Measurements from ENCODE around the gene SHOC2. TPM values are rescaled to one million over a fixed set of nuclear protein-coding genes. Genes with fewer than 3 reads are reported as not detected.

SHOC2 gene
- 10 to 100 TPM; 26.1 to 36.4 (median 30.9) TPM for polyA plus RNA-seq (ENCODE audit: insufficient read length in 10 of 10)
- long read RNA-seq, donor 1, partial matches to known transcripts = 5 of 8 reads
- long read RNA-seq, donor 1, other reads (novel, unspliced or antisense) = 0 of 8 reads
- long read RNA-seq, donor 2, partial matches to known transcripts = 8 of 12 reads
- long read RNA-seq, donor 2, other reads (novel, unspliced or antisense) = 0 of 12 reads
- long read RNA-seq, donor 3 = 0 reads
- long read RNA-seq, donor 4, partial matches to known transcripts = 5 of 9 reads
- long read RNA-seq, donor 4, other reads (novel, unspliced or antisense) = 0 of 9 reads
- long read RNA-seq, donor 5, transcript SHOC2-202 (9 exons, 3,943 nt) = major isoform, 5 of 25 reads
- long read RNA-seq, donor 5, partial matches to known transcripts = 18 of 25 reads
- long read RNA-seq, donor 5, other reads (novel, unspliced or antisense) = 0 of 25 reads
- long read RNA-seq, donor 6, partial matches to known transcripts = 9 of 12 reads
- long read RNA-seq, donor 6, other reads (novel, unspliced or antisense) = 0 of 12 reads
- long read RNA-seq, donor 7, transcript SHOC2-202 (9 exons, 3,943 nt) = major isoform, 7 of 19 reads
- long read RNA-seq, donor 7, partial matches to known transcripts = 11 of 19 reads
- long read RNA-seq, donor 7, other reads (novel, unspliced or antisense) = 0 of 19 reads
- long read RNA-seq, donor 8, partial matches to known transcripts = 0 of 1 reads
- long read RNA-seq, donor 8, other reads (novel, unspliced or antisense) = 0 of 1 reads
- long read RNA-seq, donor 9 = 0 reads

DNA sequence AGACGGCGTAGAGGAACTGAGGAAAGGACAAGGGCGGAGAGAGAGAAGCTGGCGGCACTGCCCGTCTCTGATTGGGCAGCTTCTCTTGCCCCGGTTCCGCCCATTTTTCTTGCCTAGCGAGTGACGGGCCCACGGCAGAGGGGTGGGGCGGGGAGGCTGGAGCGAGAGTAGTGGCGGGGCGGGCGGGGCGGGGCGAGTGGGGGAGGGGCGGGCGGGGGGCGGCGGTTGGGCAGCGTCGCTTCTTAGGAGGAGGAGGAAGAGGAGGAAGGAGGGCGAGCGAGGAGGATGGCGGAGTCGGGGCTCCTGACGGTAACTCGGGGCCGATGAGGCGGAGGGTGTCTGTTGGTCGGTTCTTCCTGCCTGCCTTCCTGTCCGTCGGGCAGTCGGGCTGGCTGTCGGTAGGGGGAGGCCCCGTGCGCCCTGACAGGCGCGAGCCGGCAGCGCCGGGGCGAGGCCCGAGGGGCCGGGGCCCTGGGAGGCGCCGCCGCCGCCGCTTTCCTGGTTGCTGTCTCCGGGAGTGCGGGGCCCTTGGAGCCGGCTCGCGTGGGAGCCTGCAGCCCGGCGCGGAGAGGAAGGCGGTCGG lies at the start of gene SHOC2:
Gene SHOC2 (plus strand): TSS at position 256 of the 583 bp plus-strand sequence. CDS start 44,755 bp downstream, outside the sequence.
- DNase-seq = no peak

DNA sequence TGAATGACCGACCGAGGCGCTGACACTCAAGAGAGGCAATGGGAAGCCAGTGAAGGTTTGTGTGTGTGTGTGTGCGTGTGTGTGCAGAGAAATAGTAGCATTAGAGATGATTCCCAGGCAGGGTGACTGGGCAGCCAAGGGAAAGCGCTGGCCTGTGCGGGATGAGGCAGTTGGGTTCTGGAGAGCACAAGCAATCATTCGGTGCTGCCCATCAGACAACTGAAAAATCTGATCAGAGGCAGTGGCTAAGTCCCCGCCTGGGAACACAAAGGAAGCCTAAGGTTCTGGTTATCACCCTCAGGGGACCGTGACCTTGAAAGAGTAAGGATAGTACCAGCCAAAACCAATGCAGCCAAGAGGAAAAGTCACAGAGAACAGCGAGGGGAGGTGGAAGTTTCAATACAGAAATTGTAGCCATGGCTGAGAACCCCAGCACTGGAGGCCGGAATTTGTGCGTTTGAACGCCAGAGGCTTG lies 48.5 kb upstream of the SHOC2 start:
- DNase-seq = peak in 1 of 3 donors; percentile 53

DNA sequence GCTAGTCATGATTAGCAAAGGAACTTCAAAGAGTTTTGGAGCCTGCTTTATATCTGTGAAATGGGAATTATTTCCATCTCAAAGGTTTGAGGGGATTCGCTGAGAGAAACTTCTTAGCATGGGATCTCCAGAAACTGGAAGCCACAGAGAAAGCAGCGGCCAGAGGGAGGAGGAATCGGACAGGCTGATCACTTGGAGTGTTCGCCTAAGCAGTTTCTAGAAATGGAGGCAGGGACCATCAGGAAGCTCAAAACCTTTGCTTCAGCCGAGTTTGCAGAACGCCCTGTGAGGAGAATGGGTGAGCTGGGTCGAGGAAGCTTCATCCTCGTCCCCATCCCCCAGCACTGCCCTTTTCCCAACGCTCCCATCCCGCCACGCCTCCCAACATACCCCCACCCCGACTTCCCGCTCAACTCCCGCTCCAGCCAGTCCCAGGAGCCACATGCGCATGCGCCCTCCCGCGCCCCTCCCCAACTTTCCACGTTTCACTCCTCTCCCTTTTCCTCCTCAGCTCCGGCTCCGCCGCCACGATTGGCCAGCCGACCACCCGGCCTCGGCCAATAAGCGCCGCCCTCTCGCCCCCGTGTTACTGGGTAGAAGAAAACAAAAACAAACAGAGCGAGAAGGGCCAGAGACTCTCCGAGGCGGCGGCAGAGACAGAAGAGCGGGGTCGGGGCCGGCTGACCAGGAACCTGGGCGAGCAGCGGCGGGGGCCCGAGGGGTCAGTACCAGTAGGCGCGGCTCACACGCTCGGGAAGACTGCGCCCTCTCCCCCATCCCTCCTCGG lies 47.9 kb upstream of the SHOC2 start, which contains the start of gene PDCD4:
Gene PDCD4 (plus strand): TSS at position 631 of the 787 bp plus-strand sequence. CDS start 4,100 bp downstream, outside the sequence.
- DNase-seq = peak; percentile 99 to 100 (median 100)

DNA sequence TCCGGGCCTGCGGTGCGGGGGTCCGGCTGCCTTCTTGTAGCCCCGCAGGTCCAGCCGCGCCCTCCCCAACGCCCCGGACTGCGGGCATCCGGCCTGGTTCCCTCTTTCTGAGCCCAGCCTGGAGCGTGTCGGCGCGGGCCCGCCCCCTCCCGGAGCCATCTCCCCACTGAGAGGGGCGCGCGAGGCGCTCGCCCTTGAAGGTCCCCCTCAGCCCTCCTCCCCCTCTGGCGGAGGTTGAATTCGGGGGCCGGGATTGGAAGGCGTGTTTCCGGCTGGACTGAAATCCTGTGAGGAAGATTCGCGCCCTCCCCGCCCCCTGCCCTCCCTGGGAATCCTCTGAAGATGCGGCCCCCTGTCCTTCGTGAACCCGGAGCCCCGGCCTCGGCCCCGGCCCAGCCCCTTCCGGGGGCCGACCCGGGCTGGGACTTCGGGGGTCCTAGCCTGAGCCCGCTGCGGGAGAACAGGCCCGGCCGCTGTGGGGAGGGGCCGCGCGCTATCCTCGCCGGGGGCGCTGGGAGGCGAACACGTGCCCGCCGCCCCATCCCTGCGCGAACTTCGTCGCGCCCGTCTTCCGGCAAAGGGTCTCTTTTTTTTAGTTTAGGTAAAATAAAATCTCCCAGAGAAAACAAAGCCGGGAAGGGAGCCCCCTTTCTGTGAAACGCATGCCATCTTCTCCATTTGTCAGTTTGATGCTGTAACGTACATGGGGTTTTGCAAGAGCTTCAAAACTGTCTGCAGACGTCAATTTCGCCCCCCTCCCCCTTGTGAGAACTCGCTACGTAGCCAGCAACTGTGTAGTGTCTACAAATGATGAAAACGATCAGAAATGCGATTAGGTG lies 47.0 kb upstream of the SHOC2 start:
- DNase-seq = peak; percentile 87 to 96 (median 89)

DNA sequence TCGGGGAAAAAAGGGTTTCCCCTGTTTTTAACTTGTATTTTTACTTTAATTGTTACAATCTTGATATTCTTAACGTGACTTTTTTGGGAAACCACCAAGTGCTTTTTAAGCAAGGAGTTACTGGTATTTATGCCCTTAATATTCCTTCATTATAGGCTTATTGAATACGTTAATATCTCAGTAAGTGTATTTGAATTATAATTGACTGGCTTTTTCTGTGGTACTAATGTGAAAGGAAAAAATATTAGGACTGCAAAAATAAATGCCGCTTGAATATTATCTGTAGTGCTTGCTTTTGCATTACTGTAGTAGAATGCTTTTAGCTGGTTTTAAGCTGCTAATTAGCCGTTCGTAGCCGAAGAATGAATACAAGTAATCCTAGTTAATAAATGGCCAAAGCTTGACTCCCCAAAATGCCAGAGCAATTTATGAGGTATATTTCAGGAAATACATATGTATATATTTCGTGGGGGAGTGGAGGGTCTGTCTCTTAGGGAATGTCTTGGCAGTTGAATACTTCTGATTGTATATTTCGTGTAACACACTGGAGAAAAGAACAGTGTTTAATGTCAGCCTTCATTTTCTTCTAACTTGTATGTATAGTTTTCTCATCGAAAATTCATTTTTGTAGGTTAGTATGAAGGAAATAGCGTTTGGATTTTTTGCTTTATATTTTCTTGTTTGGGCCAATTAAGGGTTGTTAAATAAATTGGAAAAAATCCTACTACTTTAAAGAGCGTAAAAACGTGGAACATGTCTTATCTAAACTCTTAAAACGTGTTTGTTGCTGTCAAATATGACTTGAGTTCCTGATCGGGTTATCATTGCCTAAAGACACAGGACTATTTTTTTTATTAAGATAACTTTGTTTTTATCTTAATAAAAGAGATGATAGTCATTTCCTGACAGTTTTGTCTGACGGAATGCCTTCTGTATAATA lies 46.1 kb upstream of the SHOC2 start:
- DNase-seq = peak in 1 of 3 donors; percentile 68

DNA sequence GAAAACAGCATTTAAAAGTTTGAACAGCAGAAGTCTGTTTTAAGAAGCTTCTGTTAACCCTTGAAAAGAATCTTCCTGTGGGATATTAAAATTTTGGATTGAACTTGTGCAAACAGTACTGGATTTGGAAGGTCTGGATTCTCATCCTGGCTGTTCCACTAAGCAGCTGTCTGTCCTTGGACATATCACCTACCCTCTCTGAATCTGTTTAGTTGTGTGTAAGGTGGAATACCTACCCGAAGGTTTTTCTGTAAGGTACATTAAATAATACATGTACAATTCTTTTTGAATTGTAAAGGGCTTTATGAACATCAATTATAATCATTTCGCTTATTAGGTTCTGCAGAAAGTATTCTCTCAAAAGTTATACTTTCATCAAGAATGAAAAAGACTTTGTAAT lies 45.5 kb upstream of the SHOC2 start:
- DNase-seq = peak in 1 of 3 donors; percentile 27

DNA sequence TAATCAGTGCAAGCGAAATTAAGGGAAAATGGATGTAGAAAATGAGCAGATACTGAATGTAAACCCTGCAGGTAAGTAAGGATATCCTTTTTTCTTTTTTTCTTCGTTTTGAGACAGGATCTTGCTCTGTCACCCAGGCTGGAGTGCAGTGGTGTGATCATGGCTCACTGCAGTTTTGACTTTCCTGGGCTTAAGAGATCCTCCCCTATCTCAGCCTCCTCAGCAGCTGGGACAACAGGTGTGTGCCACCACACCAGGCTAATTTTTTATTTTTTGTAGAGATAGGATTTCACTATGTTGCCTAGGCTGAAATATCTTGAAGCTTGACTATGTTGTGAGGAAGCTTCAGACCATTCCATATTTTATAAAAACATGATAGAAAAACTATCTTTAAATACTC lies 43.4 kb upstream of the SHOC2 start:
- DNase-seq = no peak

DNA sequence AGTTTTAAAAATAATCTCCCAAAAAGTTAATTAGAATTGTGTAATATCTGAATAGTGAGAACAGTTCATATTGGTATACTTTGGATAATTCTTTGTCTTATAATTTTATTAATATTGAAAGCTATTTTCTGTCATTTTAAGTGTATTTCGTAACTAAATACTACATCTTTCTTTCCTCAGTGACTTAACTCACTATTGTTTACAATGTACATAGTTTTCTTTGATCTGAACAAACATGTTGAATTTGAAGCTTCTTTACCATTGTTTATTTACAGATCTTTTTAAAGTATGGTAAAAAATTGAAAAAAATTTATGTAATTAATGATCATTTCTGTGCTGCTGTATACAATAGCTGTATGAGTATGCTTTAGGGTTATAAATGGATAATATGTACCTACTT lies 42.6 kb upstream of the SHOC2 start:
- no peak for DNase-seq

DNA sequence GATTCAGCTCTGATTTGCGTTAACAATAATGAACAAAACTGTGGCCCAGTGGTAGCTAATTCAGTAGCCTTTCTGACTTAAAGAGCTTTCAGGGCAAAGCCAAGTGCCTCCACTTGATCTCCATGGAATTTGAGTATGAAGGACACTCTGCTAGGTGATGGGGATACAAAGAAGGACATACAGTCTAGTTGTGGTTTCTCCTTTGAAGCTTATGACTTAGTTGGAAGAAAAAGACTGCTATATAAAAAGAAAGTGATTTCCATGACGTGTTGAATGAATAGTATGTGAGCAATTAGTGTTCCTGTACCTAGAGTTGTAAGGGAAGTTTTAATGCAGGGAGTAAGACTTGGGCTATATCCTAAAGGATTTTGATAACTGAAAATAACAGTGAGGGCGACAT lies 39.4 kb upstream of the SHOC2 start:
- no peak for DNase-seq

DNA sequence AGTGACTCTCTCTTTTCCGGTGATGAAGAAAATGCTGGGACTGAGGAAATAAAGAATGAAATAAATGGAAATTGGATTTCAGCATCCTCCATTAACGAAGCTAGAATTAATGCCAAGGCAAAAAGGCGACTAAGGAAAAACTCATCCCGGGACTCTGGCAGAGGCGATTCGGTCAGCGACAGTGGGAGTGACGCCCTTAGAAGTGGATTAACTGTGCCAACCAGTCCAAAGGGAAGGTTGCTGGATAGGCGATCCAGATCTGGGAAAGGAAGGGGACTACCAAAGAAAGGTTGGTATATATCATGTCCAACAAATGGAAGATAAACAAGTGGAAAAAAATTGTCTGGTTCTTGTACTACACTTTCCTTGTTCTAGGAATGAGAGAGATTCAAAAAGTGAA lies 38.2 kb upstream of the SHOC2 start:
- no peak for DNase-seq

DNA sequence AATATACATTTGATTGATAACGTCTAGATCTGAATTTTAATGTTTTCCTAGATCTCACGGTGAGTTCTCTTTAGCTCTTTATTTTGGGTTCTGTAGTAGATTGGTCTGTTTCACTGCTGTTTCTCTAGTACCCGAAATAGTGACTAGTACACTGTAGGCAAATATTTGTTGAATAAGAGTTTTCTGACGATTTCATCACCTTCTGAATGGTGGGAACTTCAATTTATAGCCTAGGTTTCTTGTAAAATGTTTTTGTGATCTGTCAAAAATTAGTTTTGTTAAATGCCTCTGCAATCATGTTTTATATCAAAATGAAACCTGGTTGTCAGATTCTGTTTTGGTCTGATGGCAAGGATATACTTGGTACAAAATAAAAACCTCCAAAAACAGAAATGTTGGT lies 37.5 kb upstream of the SHOC2 start:
- no peak for DNase-seq

DNA sequence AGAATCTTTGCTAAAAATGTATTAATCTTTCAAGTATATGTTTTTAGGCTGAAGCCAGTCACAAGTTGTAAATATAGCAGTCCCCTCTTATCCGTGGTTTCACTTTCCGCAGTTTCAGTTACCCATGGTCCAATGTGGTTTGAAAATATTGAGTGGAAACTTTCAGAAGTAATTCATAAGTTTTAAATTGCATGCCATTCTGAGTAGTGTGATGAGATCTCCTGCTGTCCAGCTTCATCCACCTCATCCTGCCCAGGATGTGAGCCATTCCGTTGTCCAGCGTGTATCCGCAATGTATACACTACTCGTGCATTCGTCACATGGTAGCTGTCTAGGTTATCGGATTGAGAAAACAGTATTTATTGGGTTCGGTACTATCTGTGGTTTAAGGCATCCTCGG lies 35.5 kb upstream of the SHOC2 start:
- DNase-seq = no peak

DNA sequence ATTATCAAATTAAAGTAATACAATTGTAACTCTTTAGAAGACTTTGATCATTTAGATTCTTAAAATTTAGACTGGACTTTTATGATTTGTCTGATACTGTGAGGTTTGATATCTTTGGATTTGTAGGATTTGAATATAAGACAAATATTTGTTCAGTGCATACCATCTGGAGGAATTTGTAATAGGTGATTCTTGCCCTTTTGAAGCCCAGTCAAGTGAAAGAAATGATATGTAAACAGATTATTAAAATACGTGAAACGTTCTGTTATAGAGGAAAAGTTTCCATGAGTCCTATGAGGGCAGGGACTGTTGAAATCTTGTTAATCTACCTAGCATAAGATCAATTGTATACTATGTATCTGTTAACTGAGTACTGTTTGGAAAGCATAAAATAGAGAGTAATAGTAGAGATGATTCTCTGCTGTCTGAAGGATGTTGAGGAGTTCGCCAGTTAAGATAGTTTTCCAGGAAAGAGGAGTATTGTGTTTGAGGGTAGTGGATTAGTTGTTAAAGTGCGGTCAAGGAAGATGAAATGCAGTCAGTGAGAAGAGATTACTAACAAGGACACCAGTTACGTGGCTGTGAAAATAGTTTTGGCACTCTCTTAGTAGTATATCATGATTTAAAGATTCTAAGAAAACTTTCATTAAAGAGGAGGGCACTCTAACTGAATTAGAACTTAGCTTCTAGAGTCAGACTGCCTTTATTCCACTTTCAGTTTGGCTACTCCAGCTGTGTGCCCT lies 33.3 kb upstream of the SHOC2 start:
- DNase-seq = no peak

DNA sequence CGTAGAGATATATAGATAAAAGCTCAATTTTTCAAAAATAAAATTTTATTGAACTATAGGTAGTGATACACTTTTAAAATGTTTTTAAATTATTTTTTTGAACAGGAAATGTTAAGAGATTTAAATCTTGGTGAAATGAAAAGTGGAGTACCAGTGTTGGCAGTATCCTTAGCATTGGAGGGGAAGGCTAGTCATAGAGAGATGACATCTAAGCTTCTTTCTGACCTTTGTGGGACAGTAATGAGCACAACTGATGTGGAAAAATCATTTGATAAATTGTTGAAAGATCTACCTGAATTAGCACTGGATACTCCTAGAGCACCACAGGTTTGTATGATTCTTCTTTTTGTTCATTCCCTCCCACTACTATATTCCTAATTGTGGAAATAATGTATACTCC lies 31.8 kb upstream of the SHOC2 start:
- DNase-seq = no peak

DNA sequence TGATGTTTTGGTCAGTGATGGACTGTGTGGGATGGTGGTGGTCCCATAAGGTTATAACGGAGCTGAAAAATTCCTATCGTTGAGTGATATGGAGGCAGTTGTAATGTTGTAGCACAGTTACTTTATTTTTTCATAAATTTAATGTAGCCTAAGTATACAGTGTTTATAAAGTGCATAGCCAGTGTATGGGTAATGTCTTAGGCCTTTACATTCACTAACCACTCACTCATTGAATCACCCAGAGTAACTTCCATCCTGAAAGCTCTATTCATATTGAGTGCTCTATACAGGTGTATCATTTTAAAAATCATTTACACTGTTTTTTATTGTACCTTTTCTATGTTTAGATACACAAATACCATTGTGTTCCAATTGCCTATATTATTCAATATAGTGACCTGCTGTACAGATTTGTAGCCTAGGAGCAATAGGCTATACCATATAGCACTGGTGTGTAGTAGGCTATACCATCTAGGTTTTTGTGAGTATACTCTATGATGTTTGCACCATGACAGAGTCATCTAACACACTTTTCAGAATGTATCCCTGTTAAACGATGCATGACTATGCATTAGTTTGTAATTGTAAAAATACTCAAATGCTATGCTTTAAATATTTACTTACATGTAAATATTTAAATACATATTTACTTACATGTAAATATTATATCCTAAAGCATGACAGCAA lies 26.7 kb upstream of the SHOC2 start:
- no peak for DNase-seq

DNA sequence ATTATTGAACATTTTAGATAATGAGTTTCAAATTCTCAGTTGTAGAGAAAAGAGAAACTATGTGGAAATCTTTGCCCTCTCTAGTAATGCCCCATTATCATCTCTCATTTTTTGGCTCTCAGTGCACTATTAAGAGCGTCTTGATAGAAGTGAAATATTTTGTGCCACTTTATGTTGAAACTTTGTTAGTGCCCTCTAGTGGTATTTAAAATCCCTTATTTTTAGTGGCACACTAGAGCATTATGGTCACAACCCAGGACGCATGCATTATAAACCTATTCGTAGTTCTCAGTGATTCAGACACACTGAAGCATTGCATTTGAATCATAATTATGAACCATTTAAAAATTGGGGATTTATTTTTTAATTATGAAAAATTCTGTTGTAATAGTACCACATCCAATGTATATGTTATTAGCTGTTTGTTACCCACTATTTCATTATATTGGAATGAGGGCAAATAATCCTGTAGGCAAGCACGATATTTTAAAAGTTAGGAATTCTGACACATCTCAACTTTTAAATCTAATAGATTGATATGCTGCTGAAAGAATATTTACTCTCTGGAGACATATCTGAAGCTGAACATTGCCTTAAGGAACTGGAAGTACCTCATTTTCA lies 25.7 kb upstream of the SHOC2 start:
- DNase-seq = peak in 2 of 3 donors; percentile 27 to 53

DNA sequence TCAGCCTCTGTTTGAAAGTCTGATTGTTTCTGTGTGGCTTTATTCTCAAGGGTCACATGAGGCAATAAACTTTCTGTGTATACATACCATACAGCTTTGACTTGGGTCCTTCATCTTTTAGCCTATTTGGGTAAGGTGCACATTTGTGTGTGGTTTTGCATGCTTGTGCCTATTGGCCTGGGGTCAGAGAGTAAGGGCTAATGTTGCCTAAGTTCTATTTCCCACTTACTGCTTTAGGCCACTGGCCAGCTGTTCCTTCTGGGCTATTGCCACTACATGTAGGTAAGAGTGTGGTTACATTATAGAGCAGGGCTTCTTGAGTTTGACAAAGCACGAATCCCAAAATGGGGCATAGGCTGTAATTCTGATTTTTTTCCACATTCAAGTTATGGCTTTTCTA lies 22.2 kb upstream of the SHOC2 start:
- no peak for DNase-seq

DNA sequence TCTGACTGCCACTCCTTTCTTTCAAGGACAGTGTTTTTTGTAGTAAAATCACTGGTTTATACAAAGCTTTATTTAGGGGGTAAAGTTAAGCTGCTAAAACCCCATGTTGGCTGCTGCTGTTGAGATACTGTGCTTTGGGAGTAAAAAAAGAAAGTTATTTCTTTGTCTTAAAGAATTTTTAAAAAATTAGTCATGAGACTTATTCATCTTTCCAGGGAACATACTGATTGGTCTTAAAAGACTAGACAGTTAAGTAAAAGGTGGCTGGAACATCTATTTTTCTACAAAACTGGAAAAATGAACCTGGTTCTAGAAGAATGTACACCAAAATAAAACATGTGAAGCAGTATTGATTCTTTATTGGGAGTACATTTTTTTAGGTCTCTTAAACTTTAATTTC lies 21.0 kb upstream of the SHOC2 start:
- DNase-seq = no peak

Measured in muscle of back (tissue), 13 donors.